T47D (cell line): ENCODE data around the gene ZCCHC9.
"Not testable (repeated sequence)": the region's sequence is repeated elsewhere in the genome, so short reads cannot be mapped to it uniquely, and the experiment has no call there.

ENCODE experiments used
- DNase-seq, 2 experiments: peaks; one replicate each; pipeline versions ENCODE4 v3.0.0 to v3.0.0-alpha.2; 2011 to 2012; ENCODE audit warnings: low read depth in 1 of 2, low spot score in 1 of 2
- JUND ChIP-seq: IDR thresholded peaks from 2 replicates; pipeline ENCODE4 v1.6.1; 2012; ENCODE audit warnings: low read depth
- in situ Hi-C: cut with HindIII; loops from 2 replicates; pipeline ENCODE4 v1.10.0; 2016; ENCODE audit warnings: low sequenced_read_pairs, low pct_unique_long_range_greater_than_20kb

ZCCHC9 gene

GRCh38 chr5:81314581-81314980 lies 13.2 kb downstream of the ZCCHC9 start:
- TF ChIP-seq JUND, result no peak
- in situ Hi-C loops, result no loop called here
- no peak for DNase-seq

- no peak for TF ChIP-seq JUND
- no peak for DNase-seq
- in situ Hi-C loops, result no loop called here
Observed at GRCh38 chr5:81315336-81315735, 13.9 kb downstream of the ZCCHC9 start.

GRCh38 chr5:81315830-81316229 lies 14.4 kb downstream of the ZCCHC9 start:
- in situ Hi-C loops, result no loop called here
- no peak for DNase-seq
- no peak for TF ChIP-seq JUND

GRCh38 chr5:81316571-81316970 lies 15.2 kb downstream of the ZCCHC9 start:
- in situ Hi-C loops, result no loop called here
- no peak for DNase-seq
- TF ChIP-seq JUND, result no peak

GRCh38 chr5:81317536-81317935 lies 16.1 kb downstream of the ZCCHC9 start:
- TF ChIP-seq JUND, result no peak
- in situ Hi-C loops, result no loop called here
- DNase-seq, result no peak

GRCh38 chr5:81326554-81326953 lies 25.2 kb downstream of the ZCCHC9 start:
- in situ Hi-C loops, result no loop called here

GRCh38 chr5:81334304-81335061 lies 33.1 kb downstream of the ZCCHC9 start:
- DNase-seq, result no peak
- no peak for TF ChIP-seq JUND
- in situ Hi-C loops, result no loop called here

More at GRCh38 chr5:81326554-81326953, 25.2 kb downstream of the ZCCHC9 start:
- no peak for DNase-seq
- no peak for TF ChIP-seq JUND

GRCh38 chr5:81335946-81336345 lies 34.6 kb downstream of the ZCCHC9 start:
- in situ Hi-C loops, result no loop called here
- DNase-seq, result no peak
- no peak for TF ChIP-seq JUND

GRCh38 chr5:81336556-81336955 lies 35.2 kb downstream of the ZCCHC9 start:
- DNase-seq, result no peak
- no peak for TF ChIP-seq JUND
- in situ Hi-C loops, result no loop called here

- in situ Hi-C loops, result no loop called here
- no peak for DNase-seq
- TF ChIP-seq JUND, result no peak
Observed at GRCh38 chr5:81337803-81338202, 36.4 kb downstream of the ZCCHC9 start.

- in situ Hi-C loops, DNase-seq: not testable (repeated sequence)
Observed at GRCh38 chr5:81338213-81338612, 36.8 kb downstream of the ZCCHC9 start.

GRCh38 chr5:81344736-81345135 lies 43.3 kb downstream of the ZCCHC9 start:
- no peak for TF ChIP-seq JUND
- in situ Hi-C loops, result no loop called here

GRCh38 chr5:81345411-81346003 lies 44.1 kb downstream of the ZCCHC9 start:
- in situ Hi-C loops, result no loop called here
- no peak for TF ChIP-seq JUND
- DNase-seq, result no peak

More at GRCh38 chr5:81344736-81345135, 43.3 kb downstream of the ZCCHC9 start:
- DNase-seq, result no peak
